Sigmoid colon (tissue), 4 donors: Measurements from ENCODE around the gene NOS3.

Source experiments
- CTCF ChIP-seq, 4 experiments: fragments of 450-650 bp in 3 of 4; fragments of 200-600 bp in 1 of 4; IDR thresholded peaks; one replicate each; pipeline ENCODE4 v1.5.1; 2016 to 2019; ENCODE audit warnings: antibody characterized with exemption in 4 of 4, mild to moderate bottlenecking in 3 of 4, moderate library complexity in 2 of 4
- POLR2A ChIP-seq, 2 donors: fragments of 450-650 bp; IDR thresholded peaks; one replicate each; pipeline ENCODE4 v1.6.1; 2016; ENCODE audit warnings: antibody characterized with exemption in 2 of 2, mild to moderate bottlenecking in 2 of 2, moderate library complexity in 2 of 2
- POLR2AphosphoS5 ChIP-seq, 4 donors: sonication (generic); formaldehyde crosslinking; IDR thresholded peaks; one replicate each; pipeline ENCODE4 v1.6.1; 2017; ENCODE audit warnings: antibody characterized with exemption in 4 of 4

GRCh38 chr7:150949971-150950491 lies 40.8 kb upstream of the NOS3 start:
- no peak for TF ChIP-seq POLR2A (IDR thresholded peaks at IDR 0.05)
- no peak for TF ChIP-seq CTCF (IDR thresholded peaks at IDR 0.05)
- TF ChIP-seq POLR2AphosphoS5 (IDR thresholded peaks at IDR 0.05): no peak
